WI38 (cell line): Measurements from ENCODE around the gene VWA5B1.
"Not testable (repeated sequence)": the region's sequence is repeated elsewhere in the genome, so short reads cannot be mapped to it uniquely, and the experiment has no call there.

Source experiments
- H3K4me3 ChIP-seq: 2 replicates; pipeline ENCODE4 v1.5.1; 2011; ENCODE audit warnings: low read depth, mild to moderate bottlenecking, control low read depth, low read length
- TF ChIP-seq, protein P1 (sequence below): IDR thresholded peaks from 2 replicates; pipeline ENCODE4 v1.5.1; 2012; ENCODE audit warnings: low read depth, mild to moderate bottlenecking, control low read depth, low read length

VWA5B1 gene

DNA sequence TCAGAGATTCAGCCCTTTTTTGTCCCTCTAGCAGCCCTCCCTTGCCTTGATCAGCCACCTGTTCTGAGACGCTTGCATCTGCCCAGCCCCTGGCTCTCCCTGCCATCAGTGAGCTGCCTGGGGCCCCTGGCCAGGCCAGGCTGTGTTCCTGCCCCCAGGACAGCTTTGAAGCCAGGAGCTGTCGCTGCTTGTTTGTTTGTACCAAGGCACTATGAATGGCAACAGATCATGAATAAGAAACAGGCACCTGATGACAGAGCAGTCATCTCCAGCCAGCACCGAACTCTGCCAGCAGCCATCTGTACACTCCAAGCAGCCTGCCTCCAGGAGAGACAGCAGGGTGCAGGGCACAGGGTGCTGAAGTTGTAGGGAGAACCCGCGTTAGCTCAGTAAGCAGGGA is 8.1 kb upstream of the VWA5B1 start:
- TF ChIP-seq, protein P1, sequence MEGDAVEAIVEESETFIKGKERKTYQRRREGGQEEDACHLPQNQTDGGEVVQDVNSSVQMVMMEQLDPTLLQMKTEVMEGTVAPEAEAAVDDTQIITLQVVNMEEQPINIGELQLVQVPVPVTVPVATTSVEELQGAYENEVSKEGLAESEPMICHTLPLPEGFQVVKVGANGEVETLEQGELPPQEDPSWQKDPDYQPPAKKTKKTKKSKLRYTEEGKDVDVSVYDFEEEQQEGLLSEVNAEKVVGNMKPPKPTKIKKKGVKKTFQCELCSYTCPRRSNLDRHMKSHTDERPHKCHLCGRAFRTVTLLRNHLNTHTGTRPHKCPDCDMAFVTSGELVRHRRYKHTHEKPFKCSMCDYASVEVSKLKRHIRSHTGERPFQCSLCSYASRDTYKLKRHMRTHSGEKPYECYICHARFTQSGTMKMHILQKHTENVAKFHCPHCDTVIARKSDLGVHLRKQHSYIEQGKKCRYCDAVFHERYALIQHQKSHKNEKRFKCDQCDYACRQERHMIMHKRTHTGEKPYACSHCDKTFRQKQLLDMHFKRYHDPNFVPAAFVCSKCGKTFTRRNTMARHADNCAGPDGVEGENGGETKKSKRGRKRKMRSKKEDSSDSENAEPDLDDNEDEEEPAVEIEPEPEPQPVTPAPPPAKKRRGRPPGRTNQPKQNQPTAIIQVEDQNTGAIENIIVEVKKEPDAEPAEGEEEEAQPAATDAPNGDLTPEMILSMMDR: no peak
- no peak overlapping the region for H3K4me3 ChIP-seq

DNA sequence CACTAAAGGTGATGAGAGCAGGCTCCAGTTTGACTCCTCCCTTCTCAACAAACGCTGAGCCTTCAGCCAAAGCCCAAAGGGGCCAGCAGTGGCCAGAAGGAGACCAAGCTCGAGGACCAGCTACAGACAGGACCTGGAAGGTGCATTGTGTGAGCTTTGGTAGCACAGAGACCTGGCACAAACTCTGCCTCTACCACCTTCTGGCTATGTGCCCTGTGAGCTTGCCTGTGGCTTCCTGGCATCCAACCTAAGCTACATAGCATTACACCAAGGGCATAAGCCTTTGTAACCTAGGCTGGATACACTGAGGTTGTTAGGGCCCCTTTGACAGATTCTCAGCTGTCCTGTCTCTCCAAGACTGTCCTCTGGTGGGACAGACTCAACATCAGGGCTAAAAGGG is 6.6 kb upstream of the VWA5B1 start:
- no peak overlapping the region for H3K4me3 ChIP-seq
- TF ChIP-seq, protein P1: no peak

DNA sequence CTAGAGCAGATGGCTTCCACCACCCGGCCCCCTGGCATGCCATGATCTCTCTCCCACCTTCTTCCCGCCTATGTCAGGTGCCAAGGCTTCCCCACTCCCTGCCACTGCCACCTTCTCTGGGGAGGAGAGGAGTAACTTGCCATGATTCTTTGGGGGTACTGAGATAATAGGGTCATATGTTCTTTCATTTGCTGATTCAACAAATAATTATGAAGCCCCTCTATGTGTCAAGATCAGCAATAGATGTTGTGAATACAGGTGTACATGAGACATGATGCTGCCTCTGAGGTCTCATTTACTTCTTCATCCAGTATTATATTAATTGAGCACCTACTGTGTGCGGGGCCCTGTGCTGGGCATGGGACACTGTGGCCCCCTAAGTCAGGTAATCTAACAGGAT is 6.0 kb upstream of the VWA5B1 start:
- H3K4me3 ChIP-seq: no peak overlapping the region
- TF ChIP-seq, protein P1: no peak

DNA sequence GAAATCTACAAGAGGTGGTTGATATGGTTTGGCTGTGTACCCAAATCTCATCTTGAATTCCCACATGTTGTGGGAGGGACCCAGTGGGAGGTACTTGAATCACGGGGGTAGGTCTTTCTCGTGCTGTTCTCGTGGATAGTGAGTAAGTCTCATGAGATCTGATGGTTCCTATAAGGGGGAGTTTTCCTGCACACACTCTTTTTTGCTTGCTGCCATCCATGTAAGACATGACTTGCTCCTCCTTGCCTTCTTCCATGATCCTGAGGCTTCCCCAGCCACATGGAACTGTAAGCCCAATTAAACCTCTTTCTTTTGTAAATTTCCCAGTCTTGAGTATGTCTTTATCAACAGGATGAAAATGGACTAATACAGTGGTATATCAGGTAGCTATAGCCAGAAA is 5.2 kb upstream of the VWA5B1 start:
- TF ChIP-seq, protein P1: no peak

DNA sequence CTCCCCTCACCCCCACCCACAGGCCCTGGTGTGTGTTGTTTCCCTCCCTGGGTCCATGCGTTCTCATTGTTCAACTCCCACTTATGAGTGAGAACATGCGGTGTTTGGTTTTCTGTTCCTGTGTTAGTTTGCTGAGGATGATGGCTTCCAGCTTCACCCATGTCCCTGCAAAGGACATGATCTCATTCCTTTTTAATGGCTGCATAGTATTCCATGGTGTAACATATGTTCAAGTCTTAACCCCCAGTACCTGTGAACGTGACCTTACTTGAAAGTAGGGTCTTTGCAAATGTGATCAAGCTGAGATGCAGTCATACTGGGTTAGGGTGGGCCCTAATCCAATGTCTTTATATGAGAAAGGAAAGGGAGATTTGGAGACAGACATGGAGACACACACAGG is 3.0 kb upstream of the VWA5B1 start:
- H3K4me3 ChIP-seq: not testable (repeated sequence)

More for the DNA sequence above, 5.2 kb upstream of the VWA5B1 start:
- H3K4me3 ChIP-seq: no peak overlapping the region

DNA sequence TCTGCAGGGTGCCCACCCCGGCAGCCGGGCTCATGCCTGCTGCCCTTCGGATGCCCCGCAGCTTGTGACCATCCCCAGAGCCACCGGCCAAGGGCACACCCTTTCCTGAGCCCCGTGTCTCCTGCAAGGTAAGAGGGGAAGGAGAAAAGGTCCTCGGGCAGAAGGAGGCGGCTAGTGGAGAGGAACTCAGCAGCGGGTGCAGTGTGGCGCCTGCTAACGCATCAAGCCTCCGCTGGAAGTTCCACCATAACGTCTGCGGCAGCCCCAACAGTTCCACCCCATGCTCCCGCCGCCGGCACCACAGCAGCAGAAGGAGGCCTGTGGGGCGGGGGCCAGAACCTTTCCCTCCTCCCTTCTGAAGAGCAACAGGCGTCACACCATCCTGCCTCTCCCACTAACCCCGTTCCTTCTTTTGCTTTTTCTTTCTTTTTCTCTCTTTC is 990 bp downstream of the VWA5B1 start:
- no peak overlapping the region for H3K4me3 ChIP-seq
- TF ChIP-seq, protein P1: no peak

DNA sequence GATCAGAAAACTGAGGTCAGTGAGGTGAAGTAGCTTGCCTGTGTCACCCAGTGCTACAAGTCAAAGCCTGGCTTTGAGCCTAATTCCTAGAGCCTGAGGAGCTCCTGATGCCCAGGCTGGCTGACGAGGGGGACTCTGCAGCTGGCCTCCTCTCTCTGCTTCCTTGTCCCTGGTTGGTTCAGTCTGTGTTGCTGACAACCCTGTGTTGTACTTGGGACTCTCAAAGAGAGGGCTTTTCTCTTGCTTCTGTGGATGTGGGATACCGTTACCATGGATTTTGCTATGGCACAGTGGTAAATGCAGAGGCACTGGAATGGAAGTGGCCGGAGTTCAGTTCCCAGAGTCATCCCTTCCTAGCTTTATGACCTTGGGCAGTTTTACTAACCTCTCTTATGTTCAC is 8.0 kb downstream of the VWA5B1 start:
- TF ChIP-seq, protein P1: no peak
- H3K4me3 ChIP-seq: no peak overlapping the region

DNA sequence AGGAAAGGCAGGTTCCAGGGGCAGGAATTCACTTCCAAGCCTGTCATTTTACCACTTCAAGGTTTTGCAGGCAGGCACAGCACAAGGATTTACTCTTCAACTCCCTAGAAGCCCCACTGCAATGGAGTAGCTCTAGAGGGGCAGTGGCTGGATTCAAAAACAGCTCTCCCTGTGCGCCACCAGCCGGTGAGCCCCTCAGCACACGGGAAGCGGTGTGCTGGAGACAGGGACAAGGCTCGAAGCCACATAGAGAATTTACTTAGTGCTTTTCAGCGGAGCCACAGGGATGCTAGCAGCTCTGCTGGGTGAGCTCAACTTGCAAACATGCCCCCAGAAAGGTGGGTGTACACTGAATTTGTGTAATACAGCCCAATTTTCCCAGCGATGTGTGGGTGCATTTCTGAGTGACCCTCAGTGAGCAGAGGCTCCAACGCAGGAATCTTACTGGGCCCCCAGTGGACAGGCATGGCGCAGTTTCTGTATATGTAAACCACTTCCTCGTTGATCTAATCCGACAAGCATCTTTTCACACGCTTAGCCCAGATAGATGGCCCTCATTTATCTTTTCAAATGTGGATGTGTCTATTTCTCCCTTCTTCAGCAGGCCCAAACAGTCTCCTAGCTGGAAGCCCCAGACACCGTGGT is 10.9 kb downstream of the VWA5B1 start:
- no peak overlapping the region for H3K4me3 ChIP-seq
- TF ChIP-seq, protein P1: no peak
